ENCODE measurements around the gene RTKN2. TPM values are rescaled to one million over a fixed set of nuclear protein-coding genes. Genes with fewer than 3 reads are reported as not detected.

The RTKN2 gene
- total RNA-seq, 2 experiments from 2014 or later = 3.6 to 4.1 TPM

DNA sequence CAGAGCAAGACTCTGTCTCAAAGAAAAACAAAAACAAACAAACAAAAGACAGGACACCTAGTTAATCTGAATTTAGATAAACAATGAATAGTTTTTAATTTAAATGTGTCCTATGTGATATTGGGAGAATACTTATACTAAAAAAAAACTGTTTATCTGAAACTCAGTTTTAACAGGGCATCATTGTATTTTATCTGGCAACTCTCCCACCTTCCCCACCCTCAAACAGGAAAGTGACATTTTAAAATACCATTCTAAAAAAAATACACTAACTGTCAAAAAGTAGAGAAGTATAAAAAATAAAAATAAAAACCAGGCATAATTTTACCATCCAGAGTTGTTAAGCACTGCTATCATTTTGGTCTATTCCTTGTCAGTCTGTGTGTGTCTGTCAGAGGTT lies 119.0 kb downstream of the RTKN2 start:
- Mint-ChIP-seq H3K27ac (no peak overlapping the region), H3K27me3 (no peaks in the 10 kb centered on the region), H3K36me3 (peaks cover 21% of the 10 kb centered on the region), H3K4me1 (peaks cover 11% of the 10 kb centered on the region), H3K4me3 (no peak overlapping the region), H3K9me3 (peaks cover 17% of the 10 kb centered on the region)
- DNase-seq (no peak), ATAC-seq (ENCODE audit: low read depth) (no peak)
- POLR2A ChIA-PET = no interaction called here

DNA sequence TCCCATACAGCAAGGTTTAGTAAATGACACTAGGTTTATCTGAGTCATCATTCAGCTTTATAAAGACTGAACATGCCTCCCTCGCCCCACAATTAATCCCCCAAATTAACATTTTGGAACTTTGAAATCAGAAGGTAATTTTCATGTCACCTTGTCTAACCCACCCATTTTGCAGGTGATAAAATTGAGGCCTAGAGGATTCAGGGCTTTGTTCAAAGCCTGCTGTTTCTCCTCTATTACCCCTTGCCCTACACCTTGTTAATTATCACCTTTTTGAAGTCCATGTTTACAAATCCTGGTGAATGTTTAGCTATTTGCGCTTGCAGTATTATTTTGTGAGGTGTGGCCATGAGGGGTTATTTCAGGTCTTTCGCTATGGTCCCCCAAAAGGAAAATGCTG lies 120.5 kb downstream of the RTKN2 start:
- DNase-seq (no peak), ATAC-seq (ENCODE audit: low read depth) (no peak)
- peaks cover 8% of the 10 kb centered on the region for H3K4me1 Mint-ChIP-seq
- no peak overlapping the region for H3K4me3 Mint-ChIP-seq
- POLR2A ChIA-PET = interaction anchor here (0.7 kb wide), 1 partner anchor 42 kb away, joined by 3 read pairs; no protein-coding TSS in a partner anchor
- peaks cover 16% of the 10 kb centered on the region for H3K9me3 Mint-ChIP-seq
- no peaks in the 10 kb centered on the region for H3K27me3 Mint-ChIP-seq
- peaks cover 16% of the 10 kb centered on the region for H3K36me3 Mint-ChIP-seq
- no peak overlapping the region for H3K27ac Mint-ChIP-seq

- POLR2A ChIA-PET = interaction anchor here (0.7 kb wide), 1 partner anchor 41 kb away, joined by 3 read pairs; no protein-coding TSS in a partner anchor
- H3K27me3 Mint-ChIP-seq = no peaks in the 10 kb centered on the region
- H3K27ac Mint-ChIP-seq = no peak overlapping the region
These were observed 121.2 kb downstream of the RTKN2 start for GRCh38 chr10:62147425-62147824.

DNA sequence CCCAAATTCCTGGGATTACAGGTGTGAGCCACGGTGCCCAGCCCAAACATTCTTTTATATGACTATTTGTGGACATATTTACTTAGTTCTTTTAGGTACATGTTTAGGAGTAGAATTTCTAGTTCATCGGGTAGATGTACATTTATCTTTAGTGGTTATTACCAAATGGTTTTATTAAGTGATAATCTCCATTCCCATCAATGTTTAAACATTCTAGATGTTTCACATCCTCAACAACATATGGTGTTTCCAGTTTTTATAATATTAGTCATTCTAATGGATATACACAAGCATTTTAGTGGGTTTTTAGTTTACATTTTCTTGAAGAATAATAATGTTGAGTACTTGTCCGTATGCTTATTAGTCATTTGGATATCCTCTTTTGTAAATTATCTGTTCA lies 131.7 kb downstream of the RTKN2 start:
- Mint-ChIP-seq H3K36me3 (peaks cover 26% of the 10 kb centered on the region), H3K9me3 (peaks cover 19% of the 10 kb centered on the region), H3K27me3 (no peaks in the 10 kb centered on the region), H3K27ac (no peak overlapping the region), H3K4me1 (peaks cover 6% of the 10 kb centered on the region), H3K4me3 (no peak overlapping the region)
- ATAC-seq (ENCODE audit: low read depth) (no peak), DNase-seq (no peak)
- POLR2A ChIA-PET = no interaction called here

More at GRCh38 chr10:62147425-62147824, 121.2 kb downstream of the RTKN2 start:
- no peak overlapping the region for H3K4me3 Mint-ChIP-seq
- peaks cover 20% of the 10 kb centered on the region for H3K36me3 Mint-ChIP-seq
- H3K9me3 Mint-ChIP-seq = peaks cover 19% of the 10 kb centered on the region
- DNase-seq (no peak), ATAC-seq (ENCODE audit: low read depth) (no peak)
- peaks cover 8% of the 10 kb centered on the region for H3K4me1 Mint-ChIP-seq

DNA sequence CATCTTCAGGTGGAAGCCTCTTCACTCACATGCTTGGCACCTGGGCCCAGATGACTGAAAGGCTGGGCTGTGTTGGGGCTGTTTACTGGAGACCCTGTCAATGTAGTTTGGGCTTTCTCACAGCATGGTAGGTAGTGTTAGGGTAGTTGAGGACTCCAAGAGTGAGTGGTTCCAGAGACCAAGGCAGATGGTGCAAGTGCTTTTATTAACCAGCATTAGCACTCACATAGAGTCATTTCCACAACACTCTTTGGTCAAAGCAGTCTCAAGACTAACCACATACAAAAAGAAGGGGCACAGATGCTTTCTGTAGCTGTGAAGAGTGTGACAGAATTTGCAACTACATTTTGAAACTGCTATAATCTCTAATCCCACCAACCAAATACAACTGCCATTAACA lies 135.0 kb downstream of the RTKN2 start:
- ATAC-seq (ENCODE audit: low read depth) (no peak), DNase-seq (no peak)
- POLR2A ChIA-PET = no interaction called here
- Mint-ChIP-seq H3K27ac (no peak overlapping the region), H3K9me3 (peaks cover 18% of the 10 kb centered on the region), H3K4me1 (peaks cover 5% of the 10 kb centered on the region), H3K27me3 (no peaks in the 10 kb centered on the region), H3K4me3 (no peak overlapping the region), H3K36me3 (peaks cover 27% of the 10 kb centered on the region)

Other genes with a start within 250 kb of the RTKN2 start
- gene ZNF365, start 105.5 kb upstream of the RTKN2 start, total RNA-seq = under 1 TPM; 0.58 to 0.94 TPM